ENCODE data around the gene CHEK1. TPM values are rescaled to one million over a fixed set of nuclear protein-coding genes. Genes with fewer than 3 reads are reported as not detected.
"Not testable (repeated sequence)": the region's sequence is repeated elsewhere in the genome, so short reads cannot be mapped to it uniquely, and the experiment has no call there.

The CHEK1 gene
- 109 and 123 TPM in 2 replicates for total RNA-seq

DNA sequence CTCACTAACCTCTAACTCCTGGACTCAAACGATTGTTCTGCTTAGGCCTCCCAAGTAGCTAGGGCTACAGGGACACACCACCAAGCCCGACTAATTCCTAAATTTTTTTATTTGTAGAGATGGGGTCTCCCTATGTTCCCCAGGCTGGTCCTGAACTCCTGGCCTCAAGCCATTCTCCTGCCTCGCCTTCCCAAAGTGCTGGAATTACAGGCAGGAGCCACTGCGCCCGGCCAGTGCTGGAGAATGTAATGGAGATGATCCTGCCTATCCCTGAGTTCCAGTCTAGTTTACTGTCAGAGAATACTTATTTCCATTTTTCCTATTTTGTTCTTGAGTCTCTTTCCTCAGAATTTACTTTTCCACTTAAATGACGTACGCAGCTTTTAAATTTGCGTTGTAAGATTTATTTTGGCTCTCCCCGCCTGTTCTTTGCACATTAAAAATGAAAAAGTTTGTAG, at the start of gene CHEK1:
Gene CHEK1 (plus strand): TSS at position 408 of the 458 bp plus-strand sequence. CDS start 1,606 bp downstream, outside the sequence.
- peaks cover 36% of the 10 kb centered on the region for H3K4me1 Mint-ChIP-seq (ENCODE audit: low read depth)
- peak within 1 kb of the TSS; percentile 98 for H3K4me3 Mint-ChIP-seq
- no peaks in the 10 kb centered on the region for H3K9me3 Mint-ChIP-seq
- DNase-seq (ENCODE audit: low spot score) = no peak
- H3K27ac Mint-ChIP-seq = peak within 1 kb of the TSS; percentile 99
- no peaks in the 10 kb centered on the region for H3K27me3 Mint-ChIP-seq (ENCODE audit: insufficient read depth)
- intact Hi-C loops (cut with micrococcal nuclease) = loop anchor here (1.0 to 5.0 kb wide), 7 partner anchors 32 to 678 kb away; partner anchors contain the start of genes CDON, DCPS, EI24 and HYLS1
- H3K36me3 Mint-ChIP-seq (ENCODE audit: low read depth) = peaks cover 35% of the 10 kb centered on the region

- H3K9me3 Mint-ChIP-seq; intact Hi-C loops (cut with micrococcal nuclease); H3K27ac Mint-ChIP-seq; DNase-seq (ENCODE audit: low spot score); H3K4me1 Mint-ChIP-seq (ENCODE audit: low read depth); H3K27me3 Mint-ChIP-seq (ENCODE audit: insufficient read depth); H3K4me3 Mint-ChIP-seq: not testable (repeated sequence)
- H3K36me3 Mint-ChIP-seq (ENCODE audit: low read depth) = peaks cover 54% of the 10 kb centered on the region
These were observed 47.8 kb upstream of the CHEK1 start for GRCh38 chr11:125577181-125577580.

DNA sequence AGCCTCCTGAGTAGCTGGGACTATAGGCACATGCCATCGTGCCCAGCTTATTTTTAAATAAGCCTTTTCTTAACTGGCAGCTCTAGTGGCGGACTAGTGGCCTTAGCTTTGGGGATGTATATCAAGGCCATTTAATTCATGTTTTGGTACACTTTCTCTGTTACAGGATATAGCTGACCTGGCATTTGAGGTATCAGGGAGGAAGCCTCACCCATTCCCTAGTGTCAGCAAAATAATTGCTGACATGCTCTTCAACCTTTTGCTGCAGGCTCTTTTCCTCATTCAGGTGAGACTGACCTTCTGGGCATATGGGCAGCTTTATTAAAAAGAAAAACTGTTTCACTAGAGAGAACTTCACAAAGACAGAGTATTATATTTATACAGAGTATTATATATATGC, 46.2 kb upstream of the CHEK1 start:
- peaks cover 57% of the 10 kb centered on the region for H3K36me3 Mint-ChIP-seq (ENCODE audit: low read depth)
- H3K27me3 Mint-ChIP-seq (ENCODE audit: insufficient read depth) = no peaks in the 10 kb centered on the region
- intact Hi-C loops (cut with micrococcal nuclease) = no loop called here
- no peak overlapping the region for H3K27ac Mint-ChIP-seq
- DNase-seq (ENCODE audit: low spot score) = no peak
- H3K4me1 Mint-ChIP-seq (ENCODE audit: low read depth) = no peaks in the 10 kb centered on the region
- H3K4me3 Mint-ChIP-seq = no peak overlapping the region
- H3K9me3 Mint-ChIP-seq = no peaks in the 10 kb centered on the region

- Mint-ChIP-seq H3K9me3 (no peaks in the 10 kb centered on the region), H3K27me3 (ENCODE audit: insufficient read depth) (no peaks in the 10 kb centered on the region), H3K27ac (no peak overlapping the region), H3K36me3 (ENCODE audit: low read depth) (peaks cover 58% of the 10 kb centered on the region), H3K4me3 (no peak overlapping the region), H3K4me1 (ENCODE audit: low read depth) (no peaks in the 10 kb centered on the region)
- intact Hi-C loops (cut with micrococcal nuclease) = no loop called here
- no peak for DNase-seq (ENCODE audit: low spot score)
These were observed 45.2 kb upstream of the CHEK1 start for GRCh38 chr11:125579811-125580210.

DNA sequence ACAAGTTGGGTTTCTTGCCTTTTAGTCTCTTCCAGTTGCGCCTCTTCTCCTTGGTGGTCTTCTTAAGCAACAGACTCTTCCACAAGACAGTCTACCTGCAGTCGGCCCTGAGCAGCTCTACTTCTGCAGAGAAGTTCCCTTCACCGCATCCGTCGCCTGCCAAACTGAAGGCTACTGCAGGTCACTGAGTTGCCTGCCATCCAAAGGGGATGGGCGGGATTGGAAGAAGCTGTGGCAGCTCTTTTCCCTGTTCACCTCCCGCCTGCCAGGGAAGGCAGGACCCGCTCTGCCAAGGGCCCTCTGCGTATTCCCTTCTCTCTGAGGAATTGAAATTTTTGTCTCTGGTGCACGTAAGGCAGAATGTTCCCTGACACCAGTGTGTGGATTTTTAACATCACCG, 41.5 kb upstream of the CHEK1 start:
- intact Hi-C loops (cut with micrococcal nuclease) = no loop called here
- DNase-seq (ENCODE audit: low spot score) = no peak
- Mint-ChIP-seq H3K9me3 (no peaks in the 10 kb centered on the region), H3K36me3 (ENCODE audit: low read depth) (peaks cover 35% of the 10 kb centered on the region), H3K4me1 (ENCODE audit: low read depth) (no peaks in the 10 kb centered on the region), H3K27me3 (ENCODE audit: insufficient read depth) (no peaks in the 10 kb centered on the region), H3K27ac (no peak overlapping the region), H3K4me3 (no peak overlapping the region)

DNA sequence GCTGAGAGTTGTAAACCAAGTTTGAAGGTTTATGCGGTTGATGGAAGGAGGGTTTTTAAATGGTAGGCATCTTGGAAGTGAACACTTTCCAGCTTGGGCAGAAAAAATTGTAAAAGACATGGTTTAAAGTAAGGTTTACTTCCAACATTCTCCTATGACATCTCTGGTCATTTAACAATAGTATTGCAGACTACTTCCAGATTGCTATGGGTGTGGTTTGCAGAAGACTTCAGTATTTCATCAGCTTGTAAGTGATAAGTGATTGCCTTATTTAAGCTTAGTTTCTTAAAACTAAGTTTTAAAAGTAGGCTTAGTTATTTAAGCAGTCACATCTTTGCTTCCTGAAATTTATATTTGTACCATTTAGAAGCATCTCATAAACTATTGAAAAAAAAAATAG, 39.5 kb upstream of the CHEK1 start:
- Mint-ChIP-seq H3K36me3 (ENCODE audit: low read depth) (peaks cover 28% of the 10 kb centered on the region), H3K27ac (no peak overlapping the region), H3K9me3 (no peaks in the 10 kb centered on the region), H3K4me1 (ENCODE audit: low read depth) (peaks cover 4% of the 10 kb centered on the region), H3K27me3 (ENCODE audit: insufficient read depth) (no peaks in the 10 kb centered on the region), H3K4me3 (no peak overlapping the region)
- intact Hi-C loops (cut with micrococcal nuclease) = no loop called here
- no peak for DNase-seq (ENCODE audit: low spot score)

DNA sequence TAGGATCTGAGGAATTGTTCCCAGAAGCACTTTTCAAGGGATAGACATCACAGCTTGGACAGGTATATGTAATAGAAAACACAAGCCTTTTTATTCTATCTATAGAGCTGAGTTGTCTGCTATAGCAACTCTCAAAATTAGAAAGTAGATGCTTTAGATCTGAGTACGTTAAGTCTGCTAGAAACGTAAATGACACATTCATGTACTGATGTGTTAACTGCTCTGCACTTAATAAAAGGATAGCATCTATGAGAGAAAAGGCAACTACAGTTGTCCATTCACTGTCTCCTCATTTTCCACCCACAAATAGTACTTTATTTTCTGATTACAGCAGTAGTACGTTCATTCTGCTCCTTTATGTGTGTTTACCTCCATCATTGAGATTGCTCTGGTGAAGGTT, 38.3 kb upstream of the CHEK1 start:
- H3K4me3 Mint-ChIP-seq = no peak overlapping the region

DNA sequence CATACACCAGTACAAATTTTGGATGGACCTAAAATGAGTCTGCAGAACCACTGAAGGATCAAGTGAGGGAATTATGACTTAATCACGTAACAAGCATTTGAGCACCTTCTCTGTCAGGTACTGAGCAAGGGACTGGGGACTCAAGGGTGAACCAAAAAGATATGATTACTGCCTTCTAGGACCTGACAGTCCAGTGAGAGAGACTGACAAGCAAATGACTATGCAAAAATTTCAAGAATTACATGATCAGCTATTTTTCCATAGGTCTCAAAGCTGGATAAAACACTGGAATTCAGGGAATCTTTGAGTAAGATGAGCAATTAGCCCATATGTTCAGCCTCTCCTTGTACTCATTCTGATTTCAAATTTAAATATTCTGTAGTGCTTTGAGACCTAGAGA, 37.5 kb upstream of the CHEK1 start:
- Mint-ChIP-seq H3K4me1 (ENCODE audit: low read depth) (peaks cover 13% of the 10 kb centered on the region), H3K9me3 (no peaks in the 10 kb centered on the region), H3K4me3 (no peak overlapping the region), H3K27me3 (ENCODE audit: insufficient read depth) (no peaks in the 10 kb centered on the region), H3K36me3 (ENCODE audit: low read depth) (peaks cover 21% of the 10 kb centered on the region), H3K27ac (no peak overlapping the region)
- no peak for DNase-seq (ENCODE audit: low spot score)
- intact Hi-C loops (cut with micrococcal nuclease) = no loop called here

More for the DNA sequence above, 38.3 kb upstream of the CHEK1 start:
- H3K36me3 Mint-ChIP-seq (ENCODE audit: low read depth) = peaks cover 22% of the 10 kb centered on the region
- no peaks in the 10 kb centered on the region for H3K9me3 Mint-ChIP-seq
- no peaks in the 10 kb centered on the region for H3K27me3 Mint-ChIP-seq (ENCODE audit: insufficient read depth)
- no peak for DNase-seq (ENCODE audit: low spot score)
- intact Hi-C loops (cut with micrococcal nuclease) = no loop called here
- no peak overlapping the region for H3K27ac Mint-ChIP-seq
- peaks cover 10% of the 10 kb centered on the region for H3K4me1 Mint-ChIP-seq (ENCODE audit: low read depth)

GRCh38 chr11:125588505-125588904, 36.5 kb upstream of the CHEK1 start:
- H3K36me3 Mint-ChIP-seq (ENCODE audit: low read depth) = peaks cover 14% of the 10 kb centered on the region
- H3K27me3 Mint-ChIP-seq (ENCODE audit: insufficient read depth) = no peaks in the 10 kb centered on the region
- peaks cover 16% of the 10 kb centered on the region for H3K4me1 Mint-ChIP-seq (ENCODE audit: low read depth)
- intact Hi-C loops (cut with micrococcal nuclease) = no loop called here
- H3K27ac Mint-ChIP-seq = no peak overlapping the region
- no peaks in the 10 kb centered on the region for H3K9me3 Mint-ChIP-seq
- no peak for DNase-seq (ENCODE audit: low spot score)
- no peak overlapping the region for H3K4me3 Mint-ChIP-seq

DNA sequence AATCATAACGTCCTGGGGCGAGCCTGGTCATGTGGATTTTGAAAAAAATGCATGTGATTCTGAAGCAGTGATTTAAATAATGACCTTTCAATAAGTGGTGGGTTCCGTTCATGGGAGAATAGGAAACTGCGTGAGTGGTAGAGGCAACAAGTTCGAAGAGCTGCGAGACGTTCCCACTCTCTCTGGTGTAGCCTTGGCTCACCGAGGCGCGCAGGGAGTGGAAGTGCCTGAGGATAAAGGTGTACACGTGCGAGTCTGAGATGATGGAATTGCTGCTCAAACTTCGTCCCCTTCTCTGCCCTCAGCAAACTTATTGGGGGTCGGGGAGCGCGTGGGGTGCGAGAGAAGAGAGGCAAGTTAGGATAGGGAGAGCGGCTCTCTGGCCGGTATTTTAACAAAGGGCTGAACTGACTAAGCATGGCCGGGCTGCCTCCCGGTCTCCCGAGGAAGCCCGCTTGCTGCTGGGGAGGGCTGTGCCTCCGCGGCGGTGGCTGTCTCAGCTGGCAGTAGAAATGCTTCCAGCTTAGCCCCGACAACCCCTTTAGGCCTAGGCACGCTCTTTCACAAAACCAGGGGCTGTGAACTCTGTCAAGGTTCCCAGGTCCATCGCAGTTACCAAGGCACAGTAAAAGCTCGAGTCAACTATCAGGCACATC, 33.2 kb upstream of the CHEK1 start:
- Mint-ChIP-seq H3K36me3 (ENCODE audit: low read depth) (peaks cover 11% of the 10 kb centered on the region), H3K4me1 (ENCODE audit: low read depth) (peaks cover 46% of the 10 kb centered on the region), H3K27ac (peak overlapping the region; percentile 94), H3K27me3 (ENCODE audit: insufficient read depth) (no peaks in the 10 kb centered on the region), H3K4me3 (peak overlapping the region; percentile 98), H3K9me3 (no peaks in the 10 kb centered on the region)
- DNase-seq (ENCODE audit: low spot score) = peak; percentile 14
- intact Hi-C loops (cut with micrococcal nuclease) = loop anchor here (1.0 to 5.0 kb wide), 10 partner anchors 10 to 678 kb away; partner anchors contain the start of genes CCDC15, CHEK1, EI24 and FAM118B

DNA sequence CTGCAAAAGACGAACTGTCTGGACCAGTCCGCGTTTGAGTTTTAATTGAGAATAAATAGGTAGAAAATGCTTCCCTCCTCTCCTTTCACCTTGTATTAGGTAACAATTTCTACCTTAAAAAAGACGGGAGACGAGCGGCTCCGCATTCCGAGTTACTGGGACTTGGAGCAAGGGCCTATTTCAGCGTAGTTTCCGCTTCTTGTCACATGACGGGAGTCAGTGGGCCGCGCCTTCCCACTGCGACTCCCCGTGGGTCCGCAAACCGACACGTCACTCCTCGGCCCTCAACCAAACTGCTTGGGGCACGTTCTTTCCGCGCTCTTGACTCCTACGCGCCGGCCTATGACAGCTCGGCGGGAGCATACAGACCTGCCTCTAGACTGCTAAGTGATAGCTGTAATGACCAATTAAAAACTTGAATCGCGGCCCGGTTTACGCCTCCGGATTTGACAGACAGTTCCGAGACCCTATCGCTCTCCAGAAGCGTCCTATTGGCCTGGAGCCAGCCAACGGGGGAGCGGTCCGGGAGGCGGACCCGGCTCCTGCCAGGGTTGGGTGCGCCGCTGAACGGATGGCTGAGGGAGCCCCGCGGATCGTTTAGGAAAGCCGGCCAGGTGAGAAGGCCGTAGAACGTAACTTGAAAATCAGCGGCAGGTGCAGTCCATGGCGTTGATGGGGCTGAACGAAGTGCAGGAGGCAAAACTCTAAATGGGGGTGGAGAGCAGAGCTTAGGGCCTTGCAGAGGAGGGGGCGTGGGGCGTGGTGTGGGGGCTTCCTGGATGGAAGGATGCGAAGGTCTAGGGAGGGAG, 32.5 kb upstream of the CHEK1 start, which contains the start of gene STT3A:
Gene STT3A (plus strand): TSS at position 548 of the 809 bp plus-strand sequence. CDS start 3,064 bp downstream, outside the sequence.
- DNase-seq (ENCODE audit: low spot score) = peak; percentile 98
- intact Hi-C loops (cut with micrococcal nuclease) = loop anchor here (1.0 to 5.0 kb wide), 9 partner anchors 9 to 677 kb away; partner anchors contain the start of genes CCDC15, CHEK1, EI24 and FOXRED1
- Mint-ChIP-seq H3K27ac (peak within 1 kb of the TSS; percentile 94), H3K36me3 (ENCODE audit: low read depth) (peaks cover 16% of the 10 kb centered on the region), H3K27me3 (ENCODE audit: insufficient read depth) (no peaks in the 10 kb centered on the region), H3K9me3 (no peaks in the 10 kb centered on the region), H3K4me1 (ENCODE audit: low read depth) (peaks cover 50% of the 10 kb centered on the region), H3K4me3 (peak within 1 kb of the TSS; percentile 98)

GRCh38 chr11:125593114-125593820, 31.7 kb upstream of the CHEK1 start:
- Mint-ChIP-seq H3K27ac (peak overlapping the region; percentile 94), H3K4me3 (peak overlapping the region; percentile 98), H3K4me1 (ENCODE audit: low read depth) (peaks cover 54% of the 10 kb centered on the region), H3K36me3 (ENCODE audit: low read depth) (peaks cover 19% of the 10 kb centered on the region), H3K9me3 (no peaks in the 10 kb centered on the region), H3K27me3 (ENCODE audit: insufficient read depth) (no peaks in the 10 kb centered on the region)
- DNase-seq (ENCODE audit: low spot score) = no peak
- intact Hi-C loops (cut with micrococcal nuclease) = loop anchor here (5.0 kb wide), 1 partner anchor 641 kb away; the partner anchor contains the start of gene CCDC15

All from activated T-helper 1 cell treated with anti-CD3 and anti-CD28 coated beads, Interleukin-12 subunit alpha, Interleukin-12 subunit beta, Interleukin-2, Interleukin-4 antibody, amounts not matched to agents 30 ng/mL and 10 ng/mL and 1 ng/mL, durations not matched to agents 14 hours and 24 hours and 36 hours (primary cell).